ENCODE data around the gene GHR. TPM values are rescaled to one million over a fixed set of nuclear protein-coding genes. Genes with fewer than 3 reads are reported as not detected.

Gene GHR
- total and polyA plus RNA-seq, 10 of the 15 experiments (the other 5 are each of a cell fraction or from before 2014, with no cell fraction given), result 0.23 to 10.2 (median 0.48) TPM

DNA sequence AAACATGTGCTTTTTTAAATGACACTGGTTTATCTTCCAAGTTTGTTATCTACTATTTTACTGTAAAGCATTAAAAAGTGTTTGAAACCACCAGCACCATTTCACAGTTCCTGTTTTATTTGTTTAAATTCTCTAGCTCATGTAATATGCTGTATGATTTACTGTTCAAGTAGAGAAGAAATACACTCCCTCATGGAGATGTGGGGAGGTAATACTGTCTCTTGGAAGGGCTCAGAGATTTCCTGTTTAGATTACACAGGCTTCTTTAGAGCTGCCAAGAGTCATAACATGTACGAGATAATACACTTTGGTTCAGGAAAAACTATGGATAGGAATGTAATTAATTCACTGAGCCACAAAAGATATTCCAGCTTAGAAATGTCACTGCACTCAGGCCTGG lies 198.4 kb downstream of the GHR start:
- CTCF ChIA-PET, result interaction anchor here (0.9 to 1.0 kb wide), 2 partner anchors 15 to 17 kb away, joined by 3 read pairs; no protein-coding TSS in a partner anchor
- POLR2A ChIA-PET, result no interaction called here
- H3K27ac ChIP-seq (ENCODE audit: control insufficient read depth, insufficient read depth), result no peak overlapping the region
- no peak for TF ChIP-seq TCF7 (IDR thresholded peaks at IDR 0.05; ENCODE audit: borderline replicate concordance)
- TF ChIP-seq POU2F2 (IDR thresholded peaks at IDR 0.05; ENCODE audit: borderline replicate concordance, low read depth, low read length), result no peak
- TF ChIP-seq TAF1 (IDR thresholded peaks at IDR 0.05; ENCODE audit: borderline replicate concordance, low read depth, low read length), result no peak
- TF ChIP-seq RAD21 (IDR thresholded peaks at IDR 0.05; ENCODE audit: insufficient read depth, low read depth, low read length), result no peak
- TF ChIP-seq IKZF1 (conservative IDR thresholded peaks at IDR 0.05), result no peak
- TF ChIP-seq HSF1 (IDR thresholded peaks at IDR 0.05; ENCODE audit: low read depth, low read length), result no peak
- no peak for TF ChIP-seq HCFC1 (IDR thresholded peaks at IDR 0.05; ENCODE audit: low read length)
- in situ Hi-C loops (cut with MboI), result no loop called here
- H4K20me1 ChIP-seq (ENCODE audit: control insufficient read depth, insufficient read depth), result no peaks in the 10 kb centered on the region
- H3K36me3 ChIP-seq (ENCODE audit: control insufficient read depth in 2 of 2, insufficient read depth in 2 of 2, low read length in 1 of 2), result no peaks in the 10 kb centered on the region
- H3K9me3 ChIP-seq (replicated peaks; ENCODE audit: control insufficient read depth, insufficient read depth, low read length), result no peaks in the 10 kb centered on the region
- WGBS (ENCODE audit: insufficient coverage, insufficient replicate concordance, low lambda C conversion rate, missing lambda C conversion rate), result 0% methylated on average over 1 of the region's 1 CpG
- FAIRE-seq, result no peak
- H3K79me2 ChIP-seq (ENCODE audit: control insufficient read depth, insufficient read depth, low read length), result no peaks in the 10 kb centered on the region
- intact Hi-C loops (cut with micrococcal nuclease; ENCODE audit: unreplicated experiment), result no loop called here
- no peak for DNase-seq (ENCODE audit: low read depth, low spot score)
- H2AFZ ChIP-seq (ENCODE audit: control insufficient read depth, low read depth, low read length), result no peak overlapping the region
- H3K27me3 ChIP-seq (replicated peaks in 1 of 2; ENCODE audit: control insufficient read depth in 2 of 2, insufficient read depth in 2 of 2, low read length in 1 of 2), result no peaks in the 10 kb centered on the region
- no peak overlapping the region for H3K4me2 ChIP-seq (ENCODE audit: control insufficient read depth, insufficient read depth)
- SMC1A ChIA-PET (ENCODE audit: uncharacterized antibody, unreplicated experiment), result interaction anchor here (0.9 to 1.9 kb wide), 5 partner anchors 9 to 199 kb away, joined by 3 to 6 read pairs (median 3); partner anchors contain the start of gene GHR
- no peak for ATAC-seq
- BruUV-seq (replicated peaks), result no TSS peak
- H3K4me1 ChIP-seq (ENCODE audit: control insufficient read depth, insufficient read depth, low read length), result no peaks in the 10 kb centered on the region
- H3K9ac ChIP-seq (ENCODE audit: control insufficient read depth, insufficient read depth, low read length), result no peak overlapping the region
- no peak overlapping the region for H3K4me3 ChIP-seq
- RAD21 ChIA-PET (ENCODE audit: unreplicated experiment), result interaction anchor here (0.8 to 1.4 kb wide), 2 partner anchors 22 to 37 kb away, joined by 3 read pairs; no protein-coding TSS in a partner anchor

All from GM12878 (cell line).